Measurements from ENCODE around the gene OSCP1.
"Not testable (repeated sequence)": the region's sequence is repeated elsewhere in the genome, so short reads cannot be mapped to it uniquely, and the experiment has no call there.

Gene OSCP1

GRCh38 chr1:36450270-36450918 is at the start of gene OSCP1:
OSCP1 (minus strand) TSS chr1:36450451; CDS start chr1:36450369, 82 bp downstream.
- DNase-seq: peak; percentile 84

- no peak for DNase-seq
These were observed 47.0 kb upstream of the OSCP1 start for GRCh38 chr1:36497207-36497606.

- DNase-seq: no peak
These were observed 44.7 kb upstream of the OSCP1 start for GRCh38 chr1:36494971-36495370.

GRCh38 chr1:36493524-36493923 is 43.3 kb upstream of the OSCP1 start:
- no peak for DNase-seq

- DNase-seq: no peak
These were observed 42.2 kb upstream of the OSCP1 start for GRCh38 chr1:36492491-36492890.

- not testable (repeated sequence) for DNase-seq
These were observed 39.2 kb upstream of the OSCP1 start for GRCh38 chr1:36489258-36490051.

GRCh38 chr1:36487906-36488305 is 37.7 kb upstream of the OSCP1 start:
- DNase-seq: no peak

- DNase-seq: not testable (repeated sequence)
These were observed 37.1 kb upstream of the OSCP1 start for GRCh38 chr1:36487336-36487725.

- DNase-seq: no peak
These were observed 36.4 kb upstream of the OSCP1 start for GRCh38 chr1:36486439-36487335.

GRCh38 chr1:36486093-36486438 is 35.8 kb upstream of the OSCP1 start:
- no peak for DNase-seq

- DNase-seq: no peak
These were observed 33.8 kb upstream of the OSCP1 start for GRCh38 chr1:36484099-36484498.

- no peak for DNase-seq
These were observed 32.6 kb upstream of the OSCP1 start, which contains the start of gene CSF3R for GRCh38 chr1:36482724-36483388. CSF3R (minus strand) TSS chr1:36482913; CDS start chr1:36479496, 3,417 bp downstream.

- no peak for DNase-seq
These were observed 31.8 kb upstream of the OSCP1 start for GRCh38 chr1:36481771-36482723.

- no peak for DNase-seq
These were observed 30.8 kb upstream of the OSCP1 start for GRCh38 chr1:36481091-36481490.

GRCh38 chr1:36480161-36480560 is 29.9 kb upstream of the OSCP1 start:
- DNase-seq: no peak

- no peak for DNase-seq
These were observed 29.3 kb upstream of the OSCP1 start for GRCh38 chr1:36479505-36480051.

- DNase-seq: not testable (repeated sequence)
These were observed 27.4 kb upstream of the OSCP1 start for GRCh38 chr1:36477615-36478014.

- no peak for DNase-seq
These were observed 26.7 kb upstream of the OSCP1 start for GRCh38 chr1:36476945-36477344.

- no peak for DNase-seq
These were observed 25.8 kb upstream of the OSCP1 start for GRCh38 chr1:36475910-36476604.

GRCh38 chr1:36475341-36475740 is 25.1 kb upstream of the OSCP1 start:
- DNase-seq: no peak

- no peak for DNase-seq
These were observed 22.4 kb upstream of the OSCP1 start for GRCh38 chr1:36472656-36473055.
